RWPE1 (cell line): ENCODE measurements around the gene LAMA2.

Experiments
- CTCF ChIA-PET: fragments of 350-600 bp; sonication (Branson Sonifier 250); formaldehyde crosslinking; extraction: SDS; loops from one replicate; lab custom pipeline; 2021; lab: Yijun Ruan, JAX
- POLR2A ChIA-PET: fragments of 400-600 bp; formaldehyde crosslinking; extraction: SDS; loops from one replicate; lab custom pipeline; 2020; ENCODE audit warnings: antibody characterized with exemption; ENCODE audit not compliant: low non-redundant PET; lab: Yijun Ruan, JAX
- DNase-seq: peaks from one replicate; pipeline ENCODE4 v3.0.0; 2012; ENCODE audit warnings: low spot score
- H3K27ac ChIP-seq: fragments of 450-650 bp; 2 replicates; pipeline ENCODE4 v1.5.1; 2017
- CTCF ChIP-seq: fragments of 450-650 bp; conservative IDR thresholded peaks from 2 replicates; pipeline ENCODE4 v1.5.1; 2017; ENCODE audit warnings: low read depth, mild to moderate bottlenecking

LAMA2 gene

DNA sequence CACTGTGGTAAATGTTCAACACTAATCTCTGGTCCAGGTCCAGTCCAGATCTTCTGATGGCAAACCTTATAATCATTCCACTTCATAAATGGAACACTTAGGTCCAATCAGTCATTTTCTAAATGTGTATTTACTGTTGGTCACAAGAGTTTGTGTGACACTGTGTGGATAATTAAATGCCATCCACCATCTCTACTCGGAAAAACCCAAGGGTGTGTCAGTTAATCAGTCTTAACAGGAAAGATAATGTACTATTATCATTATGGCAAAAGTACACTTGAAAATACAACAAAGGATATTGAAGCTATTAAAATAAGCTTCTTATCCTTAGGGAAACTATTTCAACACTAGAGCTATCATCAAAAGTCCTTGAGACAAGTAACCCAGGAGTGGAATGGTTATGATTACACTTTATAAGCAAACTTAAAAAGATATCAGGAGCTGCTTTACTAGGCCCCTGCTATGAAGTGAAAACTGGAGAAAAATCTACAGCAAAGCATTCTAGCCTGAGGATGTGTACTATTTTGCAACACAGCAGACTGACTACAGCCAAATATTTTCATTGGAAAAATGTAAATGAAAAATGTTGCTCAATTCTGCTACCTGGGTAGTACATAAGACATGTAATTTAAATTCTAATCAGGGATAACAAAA, 227.9 kb downstream of the LAMA2 start:
- ChIA-PET POLR2A (no interaction called here), CTCF (interaction anchor here (0.6 kb wide), 1 partner anchor 1058 kb away, joined by 3 read pairs; no protein-coding TSS in a partner anchor)
- no peak for DNase-seq
- no peak for TF ChIP-seq CTCF
- H3K27ac ChIP-seq, result no peak overlapping the region

- H3K27ac ChIP-seq, result no peak overlapping the region
- CTCF ChIA-PET, result interaction anchor here (0.6 kb wide), 1 partner anchor 1058 kb away, joined by 3 read pairs; no protein-coding TSS in a partner anchor
- POLR2A ChIA-PET, result no interaction called here
- TF ChIP-seq CTCF, result no peak
- no peak for DNase-seq
Measured at GRCh38 chr6:129111346-129111745, 228.4 kb downstream of the LAMA2 start.

DNA sequence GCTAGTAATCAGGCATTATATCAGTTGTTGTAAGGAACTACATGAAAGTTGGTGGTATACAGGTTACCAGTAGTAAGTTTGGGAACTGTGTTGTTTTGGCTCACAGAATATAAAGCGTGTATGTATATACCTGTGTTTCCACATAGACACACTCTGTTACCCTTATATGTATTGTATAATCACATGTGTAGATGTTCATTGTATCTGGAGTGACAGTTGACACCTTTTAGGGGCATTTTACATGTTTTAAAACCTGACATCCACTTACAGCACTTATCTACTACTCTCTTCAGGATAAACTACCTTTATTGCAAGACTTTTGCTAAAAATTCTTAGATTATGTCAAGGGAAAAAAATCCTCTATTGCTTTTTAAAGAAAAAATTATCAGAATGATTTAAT, 228.9 kb downstream of the LAMA2 start:
- POLR2A ChIA-PET, result no interaction called here
- TF ChIP-seq CTCF, result no peak
- no peak for DNase-seq
- CTCF ChIA-PET, result no interaction called here
- H3K27ac ChIP-seq, result no peak overlapping the region

DNA sequence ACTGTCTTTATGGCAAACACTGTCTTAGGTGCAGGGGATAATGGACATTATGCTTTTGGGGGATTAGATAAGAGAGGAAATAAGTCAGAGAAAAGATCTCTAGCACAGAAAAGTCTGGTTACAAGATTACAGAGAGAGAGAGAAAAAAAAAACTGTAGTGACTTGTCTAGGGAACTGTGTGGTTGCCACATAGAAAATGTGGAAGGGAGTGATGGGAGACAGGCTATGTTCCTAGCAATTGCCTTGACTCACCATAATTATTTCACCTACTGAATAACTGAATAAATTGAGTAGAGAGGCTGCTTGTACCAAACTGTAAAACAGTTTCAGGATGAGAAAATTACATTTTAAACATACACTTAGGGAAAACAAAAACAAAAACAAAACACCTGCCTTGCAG, 229.7 kb downstream of the LAMA2 start:
- no peak overlapping the region for H3K27ac ChIP-seq
- ChIA-PET CTCF (no interaction called here), POLR2A (no interaction called here)
- TF ChIP-seq CTCF, result no peak
- no peak for DNase-seq

GRCh38 chr6:129113637-129114036, 230.7 kb downstream of the LAMA2 start:
- H3K27ac ChIP-seq, result no peak overlapping the region
- ChIA-PET CTCF (no interaction called here), POLR2A (no interaction called here)
- DNase-seq, result no peak
- no peak for TF ChIP-seq CTCF

DNA sequence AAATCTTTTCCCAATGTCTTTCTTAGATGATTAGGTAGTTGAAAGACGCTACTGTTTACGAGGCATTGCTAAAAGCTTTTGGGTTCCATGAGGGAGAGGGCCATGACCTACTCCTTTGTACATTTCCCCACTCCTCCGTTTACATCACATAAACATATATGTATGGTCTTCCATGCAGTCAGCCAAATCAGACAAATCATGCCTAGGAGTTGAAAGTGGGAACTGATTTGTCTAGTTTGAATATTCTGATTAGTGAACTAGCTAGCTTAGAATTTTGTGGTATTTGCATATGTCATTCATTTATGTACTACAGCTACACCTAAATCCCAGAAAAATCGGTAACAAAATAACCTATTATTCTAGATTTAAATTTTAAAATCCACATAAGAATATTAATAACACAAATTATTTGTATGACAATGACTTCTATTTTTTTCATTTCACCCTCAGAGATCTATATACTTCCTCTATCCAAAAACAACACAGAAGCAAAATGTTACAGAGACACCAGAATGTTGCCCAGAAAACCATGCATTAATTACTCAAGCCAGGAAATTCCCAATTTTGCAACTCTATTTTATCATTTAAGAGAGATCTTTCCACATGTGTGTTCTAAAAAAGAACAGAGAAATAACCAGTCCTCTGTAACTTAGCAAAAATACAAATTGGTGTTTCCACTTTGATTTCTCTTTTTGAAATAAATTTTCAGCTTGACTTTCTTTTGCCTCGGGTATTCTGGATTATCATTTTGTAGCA, 231.9 kb downstream of the LAMA2 start:
- TF ChIP-seq CTCF, result no peak
- H3K27ac ChIP-seq, result no peak overlapping the region
- DNase-seq, result no peak
- ChIA-PET CTCF (no interaction called here), POLR2A (no interaction called here)
